HG02763 (cell line): ENCODE results near the gene BNIP5.

ENCODE experiments used
- ATAC-seq: cut with Tn5 transposase; IDR thresholded peaks from one replicate; pipeline ENCODE4 v1.9.1; 2021; ENCODE audit warnings: mild to moderate bottlenecking, moderate library complexity; ENCODE audit not compliant: unreplicated experiment

The BNIP5 gene

DNA sequence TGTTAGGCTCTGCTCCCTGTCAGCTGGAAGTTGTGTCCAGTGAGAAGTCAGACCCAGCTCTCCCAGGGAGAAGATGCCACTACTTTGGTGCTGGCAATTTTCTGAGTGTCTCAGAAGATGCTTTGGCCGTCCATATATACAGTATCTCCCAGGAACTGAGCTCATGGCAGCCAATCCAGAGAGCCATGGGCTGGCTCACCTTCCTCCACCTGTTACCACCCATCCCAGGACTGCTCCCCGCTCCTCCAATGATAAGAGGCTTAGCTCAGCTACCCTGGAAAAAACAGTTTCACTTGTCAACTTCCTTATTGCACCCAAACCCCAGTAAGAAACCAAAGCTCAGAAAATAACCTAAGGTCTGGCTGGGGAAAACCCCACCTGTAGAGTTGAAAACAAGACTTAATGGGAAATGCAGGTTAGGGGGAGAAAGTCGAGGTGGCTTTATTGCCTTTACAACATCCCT lies at the start of gene BNIP5:
Gene BNIP5 (minus strand): TSS at position 110 of the 463 bp plus-strand sequence. CDS start 6,198 bp downstream, outside the sequence.
- no peak for ATAC-seq

DNA sequence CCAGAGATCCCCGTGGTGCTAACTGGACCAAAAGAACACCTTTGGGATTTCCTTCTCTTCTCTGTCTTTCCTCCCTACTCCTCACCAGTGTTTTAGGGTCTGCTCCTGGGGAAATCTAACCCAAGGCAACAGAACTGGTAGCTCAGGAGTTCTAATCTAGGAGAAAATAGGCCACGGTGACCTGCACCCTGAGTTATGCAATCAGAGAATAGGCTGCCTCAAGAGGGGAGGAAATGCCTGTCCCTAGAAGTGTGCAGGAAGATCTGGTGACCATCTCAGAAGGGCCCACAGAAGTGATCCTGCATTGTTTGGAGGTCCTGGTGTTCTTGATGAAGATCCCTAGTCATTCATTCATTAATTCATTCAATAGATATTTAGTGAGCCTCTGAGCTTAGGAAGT lies 47.4 kb upstream of the BNIP5 start:
- ATAC-seq: no peak

GRCh38 chr6:36383606-36384005 lies 46.9 kb upstream of the BNIP5 start:
- ATAC-seq: no peak

- no peak for ATAC-seq
Measured at GRCh38 chr6:36382976-36383375, 46.3 kb upstream of the BNIP5 start.

DNA sequence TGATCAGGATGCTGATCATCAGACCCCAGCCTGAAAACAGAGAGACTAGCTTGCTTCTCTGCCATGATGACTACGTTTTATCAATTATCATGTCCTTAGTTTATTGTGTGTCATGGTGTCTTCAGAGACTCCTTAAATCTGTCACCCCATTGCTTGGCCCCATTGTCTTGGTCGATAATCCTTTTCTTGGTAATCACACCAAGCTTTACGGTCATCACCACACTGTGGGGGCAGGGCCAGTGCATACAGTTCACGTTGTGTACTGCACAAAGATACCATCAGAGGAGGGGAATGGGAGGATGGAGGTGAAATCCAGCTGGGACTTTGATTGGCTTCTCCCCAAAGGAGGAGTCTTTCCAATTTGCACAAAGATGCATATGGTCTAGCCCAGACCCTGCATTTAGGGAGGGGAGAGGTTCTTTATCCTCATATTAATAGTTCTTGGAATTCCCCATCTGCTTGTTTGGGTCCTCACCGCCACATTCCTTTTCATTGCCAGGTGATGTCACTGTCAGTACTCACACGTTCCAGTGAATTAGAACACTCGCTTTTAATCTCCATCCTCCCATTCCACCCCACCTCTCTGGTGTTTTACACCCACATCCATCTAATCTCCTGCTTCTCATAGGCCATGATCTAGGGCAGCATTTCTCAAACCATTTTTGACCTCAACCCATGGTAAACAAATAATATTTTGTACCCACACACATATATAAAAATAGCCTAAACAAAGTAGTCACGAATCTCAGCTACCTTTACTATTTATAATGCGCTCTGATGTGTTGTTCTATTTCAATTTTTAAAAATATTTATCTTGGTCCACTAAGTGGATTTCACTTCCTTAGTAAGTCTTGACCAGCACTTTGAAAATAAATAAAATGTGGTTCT lies 45.1 kb upstream of the BNIP5 start:
- ATAC-seq: no peak

- no peak for ATAC-seq
Measured at GRCh38 chr6:36380166-36380565, 43.5 kb upstream of the BNIP5 start.

- no peak for ATAC-seq
Measured at GRCh38 chr6:36378936-36379335, 42.2 kb upstream of the BNIP5 start.

- no peak for ATAC-seq
Measured at GRCh38 chr6:36378243-36378920, 41.7 kb upstream of the BNIP5 start.

DNA sequence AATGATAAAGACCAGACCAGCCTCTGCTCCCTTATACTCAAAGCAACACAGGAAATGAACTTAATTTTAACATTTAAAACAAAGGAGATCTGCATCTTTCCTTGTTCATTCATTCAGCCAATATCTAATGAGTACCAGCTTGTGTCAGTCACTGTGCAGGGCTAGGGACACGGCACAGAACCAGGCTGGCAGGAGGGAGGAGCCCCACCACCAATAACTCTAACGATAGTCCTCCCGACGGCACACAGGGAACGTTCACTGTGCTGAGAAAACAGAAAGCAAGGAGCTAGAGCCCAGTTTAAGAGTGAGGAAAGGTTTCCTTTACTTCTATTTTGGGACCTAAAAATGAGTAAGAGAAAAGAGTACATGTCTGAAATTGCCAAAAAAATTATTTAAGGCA lies 40.9 kb upstream of the BNIP5 start:
- ATAC-seq: no peak

- no peak for ATAC-seq
Measured at GRCh38 chr6:36376742-36377141, 40.1 kb upstream of the BNIP5 start.

GRCh38 chr6:36376183-36376582 lies 39.5 kb upstream of the BNIP5 start:
- ATAC-seq: no peak

DNA sequence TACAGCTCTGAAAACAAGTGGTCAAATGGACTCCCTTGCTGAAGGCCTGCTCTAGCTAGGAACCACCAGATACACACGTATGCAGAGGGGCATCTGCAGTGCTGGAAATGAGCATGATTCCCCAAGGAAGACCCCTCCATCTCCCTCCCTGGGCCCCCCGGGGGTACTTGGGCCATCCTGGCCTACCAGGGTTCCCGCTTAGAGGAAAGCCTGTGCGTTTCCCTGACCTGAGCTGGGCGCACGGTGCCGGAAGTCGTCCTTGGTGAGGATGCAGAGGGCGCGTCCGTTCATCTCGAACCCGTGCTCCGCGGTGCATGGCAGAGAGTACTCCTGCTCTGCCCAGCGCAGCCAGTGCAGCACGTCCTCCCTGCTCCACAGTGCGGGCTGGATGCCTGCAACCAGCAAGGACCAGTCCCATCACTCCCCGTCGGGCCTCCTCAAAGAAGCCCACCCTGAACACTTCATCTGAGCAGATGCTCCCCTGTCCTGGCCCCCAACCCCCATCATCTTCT lies 39.0 kb upstream of the BNIP5 start:
- no peak for ATAC-seq

- no peak for ATAC-seq
Measured at GRCh38 chr6:36374972-36375371, 38.3 kb upstream of the BNIP5 start.

- no peak for ATAC-seq
Measured at GRCh38 chr6:36374194-36374593, 37.5 kb upstream of the BNIP5 start.

DNA sequence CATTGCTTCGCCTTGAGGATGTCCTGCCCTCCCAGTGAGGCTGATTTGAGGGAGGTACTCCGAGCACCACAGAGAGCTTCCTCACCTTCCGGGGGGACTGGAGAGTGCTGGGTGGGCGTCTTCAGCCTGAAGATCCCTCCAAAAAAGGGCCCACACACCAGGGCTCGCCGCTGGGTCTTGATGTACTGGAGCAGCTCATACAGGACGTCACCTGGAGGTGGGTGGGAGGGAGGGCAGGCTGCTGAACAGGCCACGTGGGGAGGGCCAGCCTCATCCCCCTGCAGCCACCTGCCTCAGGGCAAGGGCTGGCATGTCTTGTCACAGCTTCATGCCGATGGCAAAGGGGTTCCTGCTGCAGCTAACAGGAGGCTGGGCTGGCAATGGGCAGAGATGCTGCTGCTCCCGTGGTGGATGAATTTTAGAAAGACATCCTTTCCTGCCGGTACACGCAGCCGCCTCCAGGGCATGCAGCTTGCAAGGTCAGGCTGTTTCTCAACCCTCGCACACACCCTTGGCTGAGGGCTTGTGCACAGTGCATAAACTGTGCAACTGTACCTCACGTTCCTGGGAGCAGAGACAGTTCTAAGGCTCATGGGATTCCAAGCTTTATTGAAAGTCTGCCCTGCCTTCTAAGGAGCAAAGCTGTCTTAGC lies 36.8 kb upstream of the BNIP5 start:
- no peak for ATAC-seq

GRCh38 chr6:36372088-36372487 lies 35.4 kb upstream of the BNIP5 start:
- no peak for ATAC-seq

DNA sequence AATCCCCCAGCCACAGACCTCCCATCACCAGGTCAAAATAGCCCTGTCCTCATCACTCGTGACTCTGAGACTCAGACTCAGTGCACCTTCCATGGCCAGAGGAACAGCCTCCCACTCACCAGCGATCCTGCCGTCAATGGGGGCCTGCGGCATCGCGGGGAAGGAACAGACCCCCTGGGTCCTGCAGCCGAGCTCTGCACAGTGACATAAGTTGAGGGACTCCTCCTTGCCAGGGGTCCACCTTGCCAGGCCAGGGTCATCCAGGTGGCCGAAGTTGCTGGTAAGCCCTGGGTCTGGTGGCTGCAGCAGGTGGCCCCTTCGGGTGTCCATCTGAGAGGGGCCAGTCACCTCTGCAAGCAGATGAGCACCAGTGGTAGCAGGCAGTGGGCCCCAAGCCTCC lies 34.5 kb upstream of the BNIP5 start:
- no peak for ATAC-seq

DNA sequence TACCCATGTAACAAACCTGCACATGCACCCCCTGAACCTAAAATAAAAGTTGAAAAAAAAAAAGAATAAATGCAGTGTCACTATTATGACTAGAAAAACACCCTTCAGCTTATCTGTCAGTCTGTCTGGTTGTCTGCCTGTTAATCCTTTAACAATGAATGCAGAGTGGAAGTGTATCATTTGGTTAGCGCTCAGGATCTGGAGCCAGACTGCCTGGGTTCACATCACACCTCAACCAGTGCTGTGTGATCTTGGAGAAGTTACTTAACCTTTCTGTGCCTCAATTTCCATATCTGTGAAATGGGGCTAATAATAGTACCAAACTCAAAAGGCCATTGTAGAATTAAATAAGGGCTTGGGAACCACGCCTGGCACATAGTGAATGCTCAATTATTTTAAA lies 34.0 kb upstream of the BNIP5 start:
- ATAC-seq: no peak

DNA sequence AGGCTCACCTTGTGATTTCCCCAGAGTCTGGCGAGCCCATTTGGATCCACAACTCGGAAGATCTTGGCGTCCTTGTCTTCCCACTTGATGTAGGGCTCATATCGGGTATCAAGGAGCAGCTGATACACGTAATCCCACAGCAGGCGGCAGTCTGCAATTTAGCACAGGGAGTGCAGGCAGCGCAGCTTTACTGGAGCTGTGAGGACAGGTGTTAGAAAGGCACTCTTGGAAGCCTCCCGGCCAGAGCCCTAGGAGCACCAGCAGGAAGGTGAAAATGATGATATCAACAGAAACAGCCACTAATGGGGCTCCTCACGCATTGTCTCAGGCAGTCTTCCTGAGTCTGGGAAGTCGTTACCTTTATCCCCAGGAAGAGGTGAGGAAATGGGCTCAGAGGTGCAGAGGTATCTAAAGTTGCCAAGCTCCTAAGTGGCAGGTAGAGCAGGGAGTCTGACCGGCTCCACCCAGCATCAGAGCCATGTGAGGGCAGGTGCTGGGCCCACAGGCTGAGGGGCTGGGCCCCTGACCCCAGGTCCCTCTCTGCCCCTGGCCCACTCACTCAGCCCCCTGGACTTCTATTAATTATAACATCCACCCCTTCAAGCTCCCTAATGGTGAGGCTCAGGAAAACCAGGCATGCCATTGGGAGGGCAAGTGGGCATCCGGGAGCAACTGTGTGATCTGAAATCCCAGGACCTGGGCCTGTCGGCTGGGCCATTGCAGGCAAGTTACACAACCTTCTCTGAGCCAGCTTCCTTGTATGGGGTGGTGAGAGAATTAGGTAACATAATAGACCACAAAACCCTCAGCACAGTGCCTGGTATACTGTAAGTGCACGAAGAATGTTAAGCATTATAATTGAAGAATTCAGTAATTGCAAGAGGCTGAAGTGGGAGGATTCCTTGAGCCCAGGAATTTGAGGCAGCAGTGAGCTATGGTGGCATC lies 32.5 kb upstream of the BNIP5 start:
- no peak for ATAC-seq

DNA sequence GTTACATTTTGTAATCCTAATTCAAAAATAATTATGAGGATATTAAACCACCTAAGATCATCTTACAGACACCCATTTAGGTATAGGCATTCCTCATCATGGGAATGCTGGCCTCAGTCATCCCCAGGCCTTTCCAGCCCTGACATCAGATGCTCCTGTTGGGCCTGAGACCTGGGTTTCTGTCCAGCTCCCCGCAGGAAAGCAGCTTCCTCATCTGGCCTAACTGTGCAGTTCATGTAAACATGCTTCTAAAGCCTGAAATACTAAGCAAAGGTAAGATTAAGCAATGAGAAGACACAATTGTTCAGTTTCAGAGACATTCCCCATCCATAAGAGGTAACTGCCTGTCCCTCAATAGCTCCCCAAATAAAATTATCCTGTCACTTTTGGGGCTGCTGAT lies 31.7 kb upstream of the BNIP5 start:
- ATAC-seq: no peak
